ENCODE data around the gene NKD1.

DNA sequence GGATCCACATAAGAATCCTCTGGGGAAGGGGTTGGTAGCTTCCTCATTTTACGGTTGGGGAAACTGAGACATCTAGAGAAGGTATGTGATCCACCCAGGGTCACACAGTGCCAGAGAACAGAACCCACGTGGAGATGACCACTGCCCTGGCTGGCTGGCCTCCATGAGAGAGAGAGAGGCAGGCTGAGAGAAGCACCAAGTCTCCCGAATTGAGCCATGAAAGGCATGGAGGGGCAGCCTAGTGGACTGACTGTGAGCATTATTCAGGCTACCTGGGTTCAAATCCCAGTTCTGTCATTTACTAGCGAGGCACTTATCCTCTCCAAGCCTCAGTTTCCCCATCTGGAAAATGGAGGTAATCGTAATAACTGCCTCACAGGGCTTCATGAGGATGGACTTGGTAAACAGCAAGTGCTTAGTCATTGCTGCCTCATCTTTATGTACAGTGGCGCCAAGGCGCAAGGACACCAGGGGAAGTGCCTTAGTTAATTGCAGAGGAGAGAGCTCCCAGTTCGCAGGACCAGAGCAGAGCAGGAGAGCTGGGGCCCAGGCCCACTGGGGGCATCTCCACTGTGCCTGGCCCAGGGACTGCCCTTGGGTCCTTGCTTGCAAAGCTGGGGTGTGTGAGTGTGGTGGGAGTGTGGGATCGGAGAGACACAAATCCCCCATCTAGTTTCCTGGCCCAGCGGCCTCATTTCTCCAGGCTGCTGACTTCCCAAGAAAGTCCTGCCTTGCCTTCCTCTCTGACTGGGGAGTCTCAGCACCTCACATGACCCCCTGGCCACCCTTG is 71.7 kb downstream of the NKD1 start:
- TF ChIP-seq POLR2A (IDR thresholded peaks at IDR 0.05): no peak
- TF ChIP-seq, protein P1, sequence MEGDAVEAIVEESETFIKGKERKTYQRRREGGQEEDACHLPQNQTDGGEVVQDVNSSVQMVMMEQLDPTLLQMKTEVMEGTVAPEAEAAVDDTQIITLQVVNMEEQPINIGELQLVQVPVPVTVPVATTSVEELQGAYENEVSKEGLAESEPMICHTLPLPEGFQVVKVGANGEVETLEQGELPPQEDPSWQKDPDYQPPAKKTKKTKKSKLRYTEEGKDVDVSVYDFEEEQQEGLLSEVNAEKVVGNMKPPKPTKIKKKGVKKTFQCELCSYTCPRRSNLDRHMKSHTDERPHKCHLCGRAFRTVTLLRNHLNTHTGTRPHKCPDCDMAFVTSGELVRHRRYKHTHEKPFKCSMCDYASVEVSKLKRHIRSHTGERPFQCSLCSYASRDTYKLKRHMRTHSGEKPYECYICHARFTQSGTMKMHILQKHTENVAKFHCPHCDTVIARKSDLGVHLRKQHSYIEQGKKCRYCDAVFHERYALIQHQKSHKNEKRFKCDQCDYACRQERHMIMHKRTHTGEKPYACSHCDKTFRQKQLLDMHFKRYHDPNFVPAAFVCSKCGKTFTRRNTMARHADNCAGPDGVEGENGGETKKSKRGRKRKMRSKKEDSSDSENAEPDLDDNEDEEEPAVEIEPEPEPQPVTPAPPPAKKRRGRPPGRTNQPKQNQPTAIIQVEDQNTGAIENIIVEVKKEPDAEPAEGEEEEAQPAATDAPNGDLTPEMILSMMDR (IDR thresholded peaks at IDR 0.05): no peak

Measured in uterus (tissue), 2 donors.